Thymus (tissue), 11 donors: Measurements from ENCODE around the gene RUFY4. TPM values are rescaled to one million over a fixed set of nuclear protein-coding genes. Genes with fewer than 3 reads are reported as not detected.

Source experiments
- DNase-seq, 9 donors: peaks; one replicate each; pipeline ENCODE4 v3.0.0-alpha.2; 2013; ENCODE audit warnings: low spot score in 9 of 9, low read depth in 6 of 9, missing footprints in 1 of 9
- H3K27ac ChIP-seq, 2 donors: one replicate each; pipeline ENCODE4 v1.5.1; 2013; ENCODE audit warnings: control low read depth in 1 of 2, low read depth in 1 of 2, low read length in 1 of 2, mild to moderate bottlenecking in 1 of 2, moderate library complexity in 1 of 2
- H3K27me3 ChIP-seq, 2 donors: one replicate each; pipeline ENCODE4 v1.5.1; 2013; ENCODE audit warnings: low read length in 1 of 2; ENCODE audit not compliant: control insufficient read depth in 2 of 2, insufficient read depth in 1 of 2
- H3K36me3 ChIP-seq, 2 donors: one replicate each; pipeline ENCODE4 v1.5.1; 2013; ENCODE audit warnings: low read length in 1 of 2, mild to moderate bottlenecking in 1 of 2, moderate library complexity in 1 of 2; ENCODE audit not compliant: control insufficient read depth in 2 of 2, insufficient read depth in 2 of 2
- H3K4me1 ChIP-seq, 2 donors: one replicate each; pipeline ENCODE4 v1.5.1; 2013; ENCODE audit warnings: low read length in 2 of 2; ENCODE audit not compliant: control insufficient read depth in 2 of 2, insufficient read depth in 2 of 2
- H3K4me3 ChIP-seq, 2 donors: one replicate each; pipeline ENCODE4 v1.5.1; 2013; ENCODE audit warnings: low read length in 2 of 2, control low read depth in 1 of 2, mild to moderate bottlenecking in 1 of 2
- H3K9me3 ChIP-seq, 2 donors: one replicate each; pipeline ENCODE4 v1.5.1; 2013; ENCODE audit warnings: low read length in 1 of 2, mild to moderate bottlenecking in 1 of 2; ENCODE audit not compliant: control insufficient read depth in 2 of 2, insufficient read depth in 1 of 2
- WGBS: extraction: QIAGEN DNeasy Blood & Tissue Kit; methylation state at CpG from one replicate; pipeline ENCODE4 v1.1.7; 2013; 5-methylcytosine and 5-hydroxymethylcytosine counted together
- polyA plus RNA-seq: library from polyadenylated mRNA; stranded (reverse); fragments of 200-250 nt; gene quantifications from one replicate; pipeline ENCODE4 v1.2.3, GENCODE V29; 2013
- total RNA-seq: library from RNA; stranded (reverse); fragments of 120-200 nt; gene quantifications from one replicate; pipeline ENCODE4 v1.2.4, GENCODE V29; 2013
- donor health status: healthy.

Gene RUFY4
- total and polyA plus RNA-seq, 2 donors, result 2.6 to 5.4 TPM

DNA sequence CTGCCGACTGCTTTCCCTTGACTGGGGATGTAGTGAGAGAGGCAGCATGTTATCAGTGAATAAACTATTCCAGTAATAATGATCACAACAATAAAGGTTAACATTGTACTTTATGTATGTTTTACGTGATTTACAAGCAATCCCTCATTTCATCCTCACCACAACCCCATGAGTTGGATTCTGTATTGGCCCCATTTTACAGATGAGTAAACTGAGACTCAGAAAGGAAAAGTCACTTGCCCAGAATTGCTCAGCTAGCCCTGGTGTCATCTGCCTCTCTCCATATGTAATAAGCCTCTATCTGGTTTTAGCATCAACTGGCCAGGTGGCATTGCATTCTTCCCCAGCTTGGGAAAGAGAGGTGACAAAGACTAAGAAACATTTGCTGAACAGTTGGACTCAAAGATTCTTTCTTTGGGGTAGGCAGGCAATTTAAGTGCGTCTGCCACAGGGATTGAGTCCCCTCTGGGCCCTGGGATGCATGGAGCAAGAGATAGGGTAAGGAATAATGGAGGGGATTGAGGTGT is 58.9 kb downstream of the RUFY4 start:
- H3K27me3 ChIP-seq, result no peaks in the 10 kb centered on the region
- no peak overlapping the region for H3K4me3 ChIP-seq
- peaks cover 0 to 9% of the 10 kb centered on the region in 2 donors for H3K4me1 ChIP-seq
- WGBS, result 94% methylated on average over 3 of the region's 3 CpGs
- no peak overlapping the region for H3K27ac ChIP-seq
- no peak for DNase-seq
- H3K9me3 ChIP-seq, result no peaks in the 10 kb centered on the region
- no peaks in the 10 kb centered on the region for H3K36me3 ChIP-seq

DNA sequence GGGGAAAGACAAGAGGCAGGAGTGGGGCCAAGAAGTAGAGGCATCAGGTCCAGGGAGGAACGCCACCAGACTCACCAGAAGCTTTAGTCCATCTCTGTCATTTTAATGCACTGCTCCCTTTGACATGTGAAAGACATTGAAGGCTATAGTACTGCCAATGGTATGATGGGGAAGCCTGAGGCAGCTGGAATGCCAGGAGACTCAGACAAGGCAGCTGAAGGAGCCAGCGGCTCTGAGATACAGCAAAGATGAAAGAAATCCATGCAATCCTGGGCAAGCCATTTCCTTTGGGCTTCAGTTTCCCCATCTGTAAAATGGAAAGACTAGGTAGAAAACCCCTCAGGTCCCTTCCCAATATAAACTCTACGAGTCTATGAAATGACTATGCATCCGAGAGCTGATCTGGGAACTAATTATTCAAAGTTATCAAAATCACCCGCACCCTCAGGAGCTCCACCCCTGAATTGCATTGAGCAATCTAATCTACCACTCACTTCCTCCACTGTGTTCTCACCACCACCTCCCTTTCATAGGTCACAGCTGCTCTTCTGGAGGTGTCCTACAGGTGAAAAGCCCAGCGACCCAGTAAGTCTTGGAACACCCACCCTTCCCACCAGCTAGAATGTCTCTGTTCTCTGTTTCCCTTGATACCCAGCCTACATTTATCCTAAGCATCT is 59.9 kb downstream of the RUFY4 start:
- 90% methylated on average over 6 of the region's 6 CpGs for WGBS
- peaks cover 0 to 9% of the 10 kb centered on the region in 2 donors for H3K4me1 ChIP-seq
- no peak for DNase-seq
- no peak overlapping the region for H3K4me3 ChIP-seq
- H3K27me3 ChIP-seq, result no peaks in the 10 kb centered on the region
- no peaks in the 10 kb centered on the region for H3K9me3 ChIP-seq
- no peak overlapping the region for H3K27ac ChIP-seq
- no peaks in the 10 kb centered on the region for H3K36me3 ChIP-seq

DNA sequence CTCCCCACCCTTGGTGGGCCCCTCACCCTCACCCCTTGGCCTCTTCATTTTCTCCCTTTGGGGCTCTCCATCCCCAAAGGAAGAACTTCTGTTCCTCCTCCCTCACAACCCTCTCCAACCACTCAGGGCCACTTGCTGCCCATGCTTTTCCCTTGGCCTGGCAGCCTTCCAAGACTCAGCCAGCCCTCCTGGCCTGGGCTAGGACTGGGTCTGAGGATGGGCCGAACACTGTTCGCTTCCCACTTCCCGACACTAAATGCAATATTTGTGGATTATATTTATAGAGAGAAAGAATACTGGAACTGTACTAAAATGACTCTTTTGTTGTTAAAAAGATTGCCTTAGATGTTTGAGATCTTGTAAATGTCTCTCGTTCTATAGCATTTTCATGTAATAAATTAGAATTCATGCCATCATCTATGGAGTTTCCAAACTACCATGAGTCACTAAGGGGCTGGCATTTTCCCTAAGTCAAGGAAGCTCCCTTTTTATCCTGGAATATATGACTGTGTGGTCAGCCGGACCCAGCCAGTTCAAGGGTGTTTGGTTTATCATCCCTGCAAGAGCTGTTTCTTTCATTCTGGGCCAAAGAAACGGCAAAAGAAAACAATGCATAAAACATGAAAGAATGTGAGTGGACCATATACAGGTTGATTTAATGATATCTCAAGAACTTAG is 60.5 kb downstream of the RUFY4 start:
- no peak overlapping the region for H3K27ac ChIP-seq
- H3K36me3 ChIP-seq, result no peaks in the 10 kb centered on the region
- no peak overlapping the region for H3K4me3 ChIP-seq
- H3K4me1 ChIP-seq, result peaks cover 0 to 9% of the 10 kb centered on the region in 2 donors
- no peaks in the 10 kb centered on the region for H3K27me3 ChIP-seq
- DNase-seq, result no peak
- H3K9me3 ChIP-seq, result no peaks in the 10 kb centered on the region
- WGBS, result 96% methylated on average over 6 of the region's 6 CpGs

GRCh38 chr2:218130377-218130776 is 61.3 kb downstream of the RUFY4 start:
- WGBS, result 95% methylated on average over 2 of the region's 2 CpGs

GRCh38 chr2:218130822-218131221 is 61.8 kb downstream of the RUFY4 start:
- H3K36me3 ChIP-seq, result no peaks in the 10 kb centered on the region
- no peak overlapping the region for H3K27ac ChIP-seq
- H3K4me1 ChIP-seq, result peaks cover 0 to 3% of the 10 kb centered on the region in 2 donors
- no peak overlapping the region for H3K4me3 ChIP-seq
- H3K9me3 ChIP-seq, result no peaks in the 10 kb centered on the region
- no peak for DNase-seq
- no peaks in the 10 kb centered on the region for H3K27me3 ChIP-seq

More at GRCh38 chr2:218130377-218130776, 61.3 kb downstream of the RUFY4 start:
- no peaks in the 10 kb centered on the region for H3K36me3 ChIP-seq
- H3K4me3 ChIP-seq, result no peak overlapping the region
- no peak for DNase-seq
- no peaks in the 10 kb centered on the region for H3K9me3 ChIP-seq
- H3K27me3 ChIP-seq, result no peaks in the 10 kb centered on the region
- peaks cover 0 to 7% of the 10 kb centered on the region in 2 donors for H3K4me1 ChIP-seq
- no peak overlapping the region for H3K27ac ChIP-seq

GRCh38 chr2:218137514-218137913 is 68.5 kb downstream of the RUFY4 start:
- no peak for DNase-seq
- Histone ChIP-seq H3K27ac (no peak overlapping the region), H3K36me3 (no peaks in the 10 kb centered on the region), H3K4me3 (no peak overlapping the region), H3K9me3 (no peaks in the 10 kb centered on the region), H3K4me1 (no peaks in the 10 kb centered on the region), H3K27me3 (peaks cover 0 to 2% of the 10 kb centered on the region in 2 donors)
- 12% methylated on average over 3 of the region's 3 CpGs for WGBS

- 84% methylated on average over 4 of the region's 4 CpGs for WGBS
- H3K36me3 ChIP-seq, result no peaks in the 10 kb centered on the region
- DNase-seq, result no peak
- H3K4me3 ChIP-seq, result no peak overlapping the region
- peaks cover 0 to 2% of the 10 kb centered on the region in 2 donors for H3K27me3 ChIP-seq
- H3K4me1 ChIP-seq, result no peaks in the 10 kb centered on the region
- H3K9me3 ChIP-seq, result no peaks in the 10 kb centered on the region
- H3K27ac ChIP-seq, result no peak overlapping the region
Measured at GRCh38 chr2:218138047-218138446, 69.0 kb downstream of the RUFY4 start.

Other genes with a start within 250 kb of the RUFY4 start
- gene TNS1, start 66.3 kb upstream of the RUFY4 start, total RNA-seq, result 8.3 TPM
- 21.3 TPM for gene TNS1, start 66.3 kb upstream of the RUFY4 start, polyA plus RNA-seq
- gene CXCR2, start 56.8 kb downstream of the RUFY4 start, total RNA-seq, result 0.38 TPM
- gene CXCR2, start 56.8 kb downstream of the RUFY4 start, polyA plus RNA-seq, result 0.57 TPM
- 0.24 TPM for gene CXCR1, start 97.7 kb downstream of the RUFY4 start, total RNA-seq
- 0.37 TPM for gene CXCR1, start 97.7 kb downstream of the RUFY4 start, polyA plus RNA-seq
- 368 TPM for gene ARPC2, start 147.9 kb downstream of the RUFY4 start, total RNA-seq
- gene ARPC2, start 147.9 kb downstream of the RUFY4 start, polyA plus RNA-seq, result 292 TPM
- gene GPBAR1, start 191.8 kb downstream of the RUFY4 start, total RNA-seq, result 0.28 TPM
- 1.0 TPM for gene GPBAR1, start 191.8 kb downstream of the RUFY4 start, polyA plus RNA-seq
- gene AAMP, start 200.9 kb downstream of the RUFY4 start, total RNA-seq, result 69.2 TPM
- 67.2 TPM for gene AAMP, start 200.9 kb downstream of the RUFY4 start, polyA plus RNA-seq
- gene PNKD, start 201.3 kb downstream of the RUFY4 start, total RNA-seq, result 61.9 TPM
- gene PNKD, start 201.3 kb downstream of the RUFY4 start, polyA plus RNA-seq, result 76.1 TPM
- 44.0 TPM for gene TMBIM1, start 223.2 kb downstream of the RUFY4 start, total RNA-seq
- 56.2 TPM for gene TMBIM1, start 223.2 kb downstream of the RUFY4 start, polyA plus RNA-seq